ENCODE results near the gene PGD. TPM values are rescaled to one million over a fixed set of nuclear protein-coding genes. Genes with fewer than 3 reads are reported as not detected.

The PGD gene
- total RNA-seq, 2 experiments from 2014 or later = 80.8 to 84.3 TPM

DNA sequence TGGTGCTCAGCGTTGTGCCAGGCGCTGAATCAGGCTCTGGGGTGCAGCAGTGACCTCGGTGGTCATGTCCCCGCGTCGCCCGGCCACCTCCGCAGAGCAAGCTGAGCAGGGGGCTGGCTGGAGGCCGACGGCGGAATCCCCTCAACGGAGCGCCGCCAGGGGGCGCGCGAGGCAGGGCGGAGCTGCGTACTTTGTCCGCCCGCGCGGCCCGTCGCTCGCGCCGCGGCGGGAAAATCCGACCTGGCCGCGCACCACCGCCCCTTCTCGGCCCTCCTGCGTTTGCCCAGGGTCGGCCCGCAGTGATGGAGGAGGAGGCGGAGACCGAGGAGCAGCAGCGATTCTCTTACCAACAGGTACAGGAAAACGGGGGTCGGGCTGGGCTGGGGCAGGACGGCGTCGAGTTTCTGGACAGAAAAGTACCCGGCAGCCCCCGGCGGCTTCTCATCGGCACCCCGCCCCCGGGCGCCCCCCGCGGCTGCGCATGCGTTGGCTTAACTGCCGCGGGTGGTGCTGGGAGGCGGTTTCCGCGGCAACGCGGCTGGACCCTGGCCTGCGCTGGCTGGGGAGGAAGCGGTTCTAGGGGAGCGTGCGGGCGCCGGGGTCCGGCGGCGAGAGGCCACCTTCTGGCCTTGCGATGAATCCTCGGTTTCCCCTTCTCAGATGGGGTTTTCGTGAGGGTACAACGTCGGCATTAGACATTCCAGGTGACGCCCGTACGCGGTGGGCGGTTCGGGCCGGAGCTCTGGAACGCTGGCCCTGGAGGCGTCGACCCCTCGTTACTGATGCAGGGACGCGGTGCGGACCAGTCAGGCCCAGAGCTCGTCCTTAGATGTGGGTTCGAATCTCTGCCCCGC is 31.6 kb downstream of the PGD start, which contains the start of gene CENPS:
Gene CENPS, plus strand, starts transcription at position 218 of the 854 bp plus-strand sequence. Its CDS starts 85 bp downstream, at position 303.
- ChIA-PET POLR2A (interaction anchor here (0.6 to 3.3 kb wide), 23 partner anchors 9 to 715 kb away, joined by 3 to 30 read pairs (median 4); partner anchors contain the start of genes CORT, KIF1B, LZIC and NMNAT1), CTCF (interaction anchor here (0.6 to 5.4 kb wide), 27 partner anchors 9 to 777 kb away, joined by 3 to 106 read pairs (median 4); partner anchors contain the start of genes KIF1B, LZIC, NMNAT1 and PEX14)
- peaks cover 39% of the 10 kb centered on the region for H3K4me1 Mint-ChIP-seq
- peak; percentile 85 for DNase-seq
- no peaks in the 10 kb centered on the region for H3K27me3 Mint-ChIP-seq
- peak within 1 kb of the TSS; percentile 86 for H3K4me3 Mint-ChIP-seq
- no peaks in the 10 kb centered on the region for H3K9me3 Mint-ChIP-seq
- H3K27ac Mint-ChIP-seq = peak within 1 kb of the TSS; percentile 79
- H3K36me3 Mint-ChIP-seq (ENCODE audit: low read depth) = no peaks in the 10 kb centered on the region

- Mint-ChIP-seq H3K36me3 (ENCODE audit: low read depth) (no peaks in the 10 kb centered on the region), H3K4me3 (peak overlapping the region; percentile 86), H3K9me3 (no peaks in the 10 kb centered on the region), H3K4me1 (peaks cover 39% of the 10 kb centered on the region), H3K27me3 (no peaks in the 10 kb centered on the region), H3K27ac (peak overlapping the region; percentile 79)
- DNase-seq = no peak
- CTCF ChIA-PET = interaction anchor here (0.6 to 5.4 kb wide), 10 partner anchors 12 to 563 kb away, joined by 3 to 106 read pairs (median 7); partner anchors contain the start of genes DFFA and KIF1B
- POLR2A ChIA-PET = interaction anchor here (0.7 to 3.3 kb wide), 14 partner anchors 9 to 716 kb away, joined by 3 to 30 read pairs (median 4); partner anchors contain the start of genes CORT, KIF1B, LZIC and NMNAT1
Observed at GRCh38 chr1:10431070-10431730, 32.3 kb downstream of the PGD start.

- H3K36me3 Mint-ChIP-seq (ENCODE audit: low read depth) = no peaks in the 10 kb centered on the region
- no peaks in the 10 kb centered on the region for H3K27me3 Mint-ChIP-seq
- POLR2A ChIA-PET = interaction anchor here (1.3 to 1.5 kb wide), 3 partner anchors 9 to 59 kb away, joined by 3 to 4 read pairs (median 4); no protein-coding TSS in a partner anchor
- H3K9me3 Mint-ChIP-seq = no peaks in the 10 kb centered on the region
- H3K27ac Mint-ChIP-seq = no peak overlapping the region
- H3K4me3 Mint-ChIP-seq = no peak overlapping the region
- CTCF ChIA-PET = interaction anchor here (5.4 kb wide), 1 partner anchor 60 kb away, joined by 106 read pairs; no protein-coding TSS in a partner anchor
- H3K4me1 Mint-ChIP-seq = peaks cover 35% of the 10 kb centered on the region
- no peak for DNase-seq
Observed at GRCh38 chr1:10432910-10433700, 34.2 kb downstream of the PGD start.

DNA sequence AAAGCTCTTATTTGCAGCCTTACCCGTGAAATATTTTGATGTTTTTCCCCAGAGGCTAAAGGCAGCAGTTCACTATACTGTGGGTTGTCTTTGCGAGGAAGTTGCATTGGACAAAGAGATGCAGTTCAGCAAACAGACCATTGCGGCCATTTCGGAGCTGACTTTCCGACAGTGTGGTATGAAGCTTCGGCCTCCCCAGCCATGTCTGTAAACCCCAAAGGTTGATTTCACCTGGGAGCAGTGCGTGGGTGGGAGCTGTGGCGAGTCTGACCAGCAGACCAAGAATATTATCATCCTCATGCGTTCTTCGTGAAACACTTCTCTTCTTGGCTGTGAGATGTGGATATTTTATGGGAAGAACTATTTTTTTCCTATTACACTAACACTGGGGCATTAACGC is 34.9 kb downstream of the PGD start:
- Mint-ChIP-seq H3K4me3 (no peak overlapping the region), H3K4me1 (peaks cover 30% of the 10 kb centered on the region), H3K36me3 (ENCODE audit: low read depth) (no peaks in the 10 kb centered on the region), H3K27ac (no peak overlapping the region), H3K27me3 (no peaks in the 10 kb centered on the region), H3K9me3 (no peaks in the 10 kb centered on the region)
- no peak for DNase-seq
- CTCF ChIA-PET = interaction anchor here (1.1 kb wide), 1 partner anchor 60 kb away, joined by 5 read pairs; no protein-coding TSS in a partner anchor
- POLR2A ChIA-PET = interaction anchor here (1.3 to 1.5 kb wide), 2 partner anchors 9 to 58 kb away, joined by 3 to 4 read pairs; no protein-coding TSS in a partner anchor

- ChIA-PET CTCF (interaction anchor here (1.1 to 1.9 kb wide), 2 partner anchors 59 to 225 kb away, joined by 5 read pairs; partner anchors contain the start of gene KIF1B), POLR2A (interaction anchor here (0.5 to 1.3 kb wide), 2 partner anchors 58 to 166 kb away, joined by 3 read pairs; no protein-coding TSS in a partner anchor)
- Mint-ChIP-seq H3K27ac (no peak overlapping the region), H3K4me1 (peaks cover 23% of the 10 kb centered on the region), H3K4me3 (no peak overlapping the region), H3K36me3 (ENCODE audit: low read depth) (no peaks in the 10 kb centered on the region), H3K27me3 (no peaks in the 10 kb centered on the region), H3K9me3 (no peaks in the 10 kb centered on the region)
- DNase-seq = no peak
Observed at GRCh38 chr1:10434590-10434989, 35.7 kb downstream of the PGD start.

DNA sequence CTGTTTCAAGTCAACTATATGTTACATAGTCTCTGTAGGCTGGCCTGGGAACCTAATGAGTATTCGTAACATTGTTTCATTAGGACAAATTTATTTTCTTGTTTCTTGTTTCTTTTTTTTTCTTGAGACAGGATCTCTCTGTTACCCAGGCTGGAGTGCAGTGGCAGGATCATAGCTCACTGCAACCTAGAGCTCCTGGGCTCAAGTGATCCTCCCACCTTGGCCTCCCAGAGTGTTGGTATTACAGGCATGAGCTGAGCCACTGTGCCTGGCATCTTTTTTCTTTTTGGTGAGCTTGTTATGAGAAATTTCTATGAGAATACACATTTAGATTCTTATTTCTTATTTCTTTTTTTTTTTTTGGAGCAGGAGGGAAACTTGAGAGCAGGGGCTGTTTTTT is 38.2 kb downstream of the PGD start:
- no peak overlapping the region for H3K4me3 Mint-ChIP-seq
- POLR2A ChIA-PET = no interaction called here
- no peaks in the 10 kb centered on the region for H3K27me3 Mint-ChIP-seq

GRCh38 chr1:10438677-10439163 is 39.9 kb downstream of the PGD start:
- CTCF ChIA-PET = interaction anchor here (1.5 kb wide), 1 partner anchor 9 kb away, joined by 4 read pairs; the partner anchor contains the start of gene CENPS
- DNase-seq = no peak
- Mint-ChIP-seq H3K27ac (no peak overlapping the region), H3K4me1 (no peaks in the 10 kb centered on the region), H3K9me3 (no peaks in the 10 kb centered on the region), H3K36me3 (ENCODE audit: low read depth) (no peaks in the 10 kb centered on the region), H3K27me3 (no peaks in the 10 kb centered on the region), H3K4me3 (no peak overlapping the region)
- POLR2A ChIA-PET = interaction anchor here (1.1 kb wide), 1 partner anchor 52 kb away, joined by 3 read pairs; no protein-coding TSS in a partner anchor

More for the DNA sequence above, 38.2 kb downstream of the PGD start:
- Mint-ChIP-seq H3K4me1 (peaks cover 4% of the 10 kb centered on the region), H3K36me3 (ENCODE audit: low read depth) (no peaks in the 10 kb centered on the region), H3K9me3 (no peaks in the 10 kb centered on the region), H3K27ac (no peak overlapping the region)
- DNase-seq = no peak
- CTCF ChIA-PET = interaction anchor here (1.2 kb wide), 1 partner anchor 52 kb away, joined by 5 read pairs; no protein-coding TSS in a partner anchor

DNA sequence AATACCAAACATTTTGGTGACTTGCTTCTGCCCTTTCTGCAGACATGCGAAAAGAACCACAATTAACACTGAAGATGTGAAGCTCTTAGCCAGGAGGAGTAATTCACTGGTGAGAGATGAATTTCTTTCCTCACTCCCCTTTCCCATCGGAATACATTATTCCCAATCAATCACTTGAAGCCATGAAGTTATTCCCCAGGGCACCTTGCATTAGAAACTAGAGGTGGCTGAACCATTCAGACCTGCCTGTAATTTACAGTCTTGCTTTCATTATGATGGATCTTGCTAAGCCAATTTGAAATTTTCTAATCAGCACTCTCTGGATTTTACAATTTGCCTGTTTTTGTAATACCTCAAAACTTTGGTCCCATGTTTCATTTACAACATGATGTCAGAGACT is 41.4 kb downstream of the PGD start:
- no peak overlapping the region for H3K4me3 Mint-ChIP-seq
- DNase-seq = no peak
- no peaks in the 10 kb centered on the region for H3K27me3 Mint-ChIP-seq
- H3K9me3 Mint-ChIP-seq = no peaks in the 10 kb centered on the region
- ChIA-PET CTCF (no interaction called here), POLR2A (interaction anchor here (1.0 kb wide), 1 partner anchor 9 kb away, joined by 4 read pairs; no protein-coding TSS in a partner anchor)
- H3K36me3 Mint-ChIP-seq (ENCODE audit: low read depth) = no peaks in the 10 kb centered on the region
- H3K27ac Mint-ChIP-seq = no peak overlapping the region
- H3K4me1 Mint-ChIP-seq = no peaks in the 10 kb centered on the region

- no peak overlapping the region for H3K27ac Mint-ChIP-seq
- no peaks in the 10 kb centered on the region for H3K4me1 Mint-ChIP-seq
- no peaks in the 10 kb centered on the region for H3K9me3 Mint-ChIP-seq
- ChIA-PET POLR2A (no interaction called here), CTCF (no interaction called here)
- H3K27me3 Mint-ChIP-seq = no peaks in the 10 kb centered on the region
- H3K4me3 Mint-ChIP-seq = no peak overlapping the region
- no peak for DNase-seq
- H3K36me3 Mint-ChIP-seq (ENCODE audit: low read depth) = no peaks in the 10 kb centered on the region
Observed at GRCh38 chr1:10440794-10441193, 41.9 kb downstream of the PGD start.

GRCh38 chr1:10444248-10444647 is 45.4 kb downstream of the PGD start:
- ChIA-PET POLR2A (interaction anchor here (1.1 kb wide), 1 partner anchor 14 kb away, joined by 6 read pairs; the partner anchor contains the start of gene CENPS), CTCF (interaction anchor here (0.7 to 2.3 kb wide), 4 partner anchors 14 to 940 kb away, joined by 4 to 9 read pairs (median 4); partner anchors contain the start of gene CENPS)
- no peak for DNase-seq
- Mint-ChIP-seq H3K9me3 (no peaks in the 10 kb centered on the region), H3K36me3 (ENCODE audit: low read depth) (no peaks in the 10 kb centered on the region), H3K27me3 (no peaks in the 10 kb centered on the region), H3K4me3 (no peak overlapping the region), H3K27ac (no peak overlapping the region), H3K4me1 (no peaks in the 10 kb centered on the region)

DNA sequence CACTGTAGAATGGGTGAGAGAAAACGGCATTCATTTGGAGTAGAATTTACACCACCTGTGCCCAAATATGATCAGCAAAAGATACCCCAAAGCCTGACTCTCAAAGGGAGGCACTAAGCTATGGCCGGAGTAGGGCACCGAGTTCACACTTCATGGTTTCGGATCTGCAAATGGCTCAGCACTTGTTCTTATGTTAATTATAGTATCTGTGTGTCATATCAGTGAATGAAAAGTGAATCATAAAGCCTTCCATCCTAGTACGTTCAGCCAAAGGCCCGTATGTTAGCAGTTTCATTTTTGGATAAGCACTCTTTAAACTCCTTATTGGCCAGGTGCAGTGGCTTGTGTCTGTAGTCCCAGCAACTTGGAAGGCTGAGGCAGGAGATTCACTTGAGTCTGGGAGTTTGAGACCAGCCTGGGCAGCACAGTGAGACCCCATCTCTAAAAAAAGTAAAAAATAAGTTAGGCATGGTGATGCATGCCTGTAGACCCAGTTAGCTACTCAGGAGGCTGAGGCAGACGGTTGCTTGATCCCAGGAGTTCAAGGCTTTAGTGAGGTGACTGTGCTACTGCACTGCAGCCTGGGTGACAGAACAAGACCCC is 46.0 kb downstream of the PGD start:
- ChIA-PET CTCF (interaction anchor here (1.0 to 2.3 kb wide), 3 partner anchors 14 to 49 kb away, joined by 4 to 9 read pairs (median 4); partner anchors contain the start of gene CENPS), POLR2A (interaction anchor here (1.1 kb wide), 1 partner anchor 15 kb away, joined by 6 read pairs; the partner anchor contains the start of gene CENPS)
- peak overlapping the region; percentile 58 for H3K27ac Mint-ChIP-seq
- H3K9me3 Mint-ChIP-seq = no peaks in the 10 kb centered on the region
- no peak for DNase-seq
- H3K4me3 Mint-ChIP-seq = no peak overlapping the region
- no peaks in the 10 kb centered on the region for H3K27me3 Mint-ChIP-seq
- no peaks in the 10 kb centered on the region for H3K4me1 Mint-ChIP-seq
- no peaks in the 10 kb centered on the region for H3K36me3 Mint-ChIP-seq (ENCODE audit: low read depth)

Measured in activated CD4-positive, alpha-beta memory T cell treated with anti-CD3 and anti-CD28 coated beads, Interleukin-2, amount 10 ng/mL, durations not matched to agents 7 days and 5 days (primary cell).